Small intestine (tissue), 16 donors: ENCODE measurements around the gene DHX30. TPM values are rescaled to one million over a fixed set of nuclear protein-coding genes. Genes with fewer than 3 reads are reported as not detected.
"Not testable (repeated sequence)": the region's sequence is repeated elsewhere in the genome, so short reads cannot be mapped to it uniquely, and the experiment has no call there.

Experiments
- DNase-seq, 2 donors: peaks; one replicate each; pipeline versions ENCODE4 v3.0.0 to v3.0.0-alpha.2; 2013
- FAIRE-seq: peaks from 2 replicates; lab custom pipeline; 2012; peaks lifted over from hg19 to GRCh38; lab: Jason Lieb, UNC
- H3K27ac ChIP-seq, 3 donors: one replicate each; pipeline ENCODE4 v1.5.1; 2013; ENCODE audit warnings: low read length in 2 of 3, mild to moderate bottlenecking in 2 of 3, control low read depth in 1 of 3, inconsistent platforms in 1 of 3, low read depth in 1 of 3, moderate library complexity in 1 of 3
- H3K27me3 ChIP-seq, 3 donors: one replicate each; pipeline ENCODE4 v1.6.1; 2013; ENCODE audit warnings: low read length in 3 of 3, inconsistent platforms in 1 of 3; ENCODE audit not compliant: control insufficient read depth in 3 of 3, insufficient read depth in 3 of 3
- H3K36me3 ChIP-seq, 3 donors: one replicate each; pipeline ENCODE4 v1.6.1; 2013; ENCODE audit warnings: low read length in 3 of 3, inconsistent platforms in 1 of 3, low read depth in 1 of 3, mild to moderate bottlenecking in 1 of 3, moderate library complexity in 1 of 3; ENCODE audit not compliant: control insufficient read depth in 3 of 3, insufficient read depth in 2 of 3
- H3K4me1 ChIP-seq, 3 donors: one replicate each; pipeline ENCODE4 v1.6.1; 2013; ENCODE audit warnings: low read length in 2 of 3, inconsistent platforms in 1 of 3, low read depth in 1 of 3, mild to moderate bottlenecking in 1 of 3, moderate library complexity in 1 of 3; ENCODE audit not compliant: control insufficient read depth in 3 of 3, insufficient read depth in 2 of 3
- H3K4me3 ChIP-seq, 3 donors: one replicate each; pipeline ENCODE4 v1.5.1; 2013; ENCODE audit warnings: low read length in 3 of 3, control low read depth in 1 of 3, inconsistent platforms in 1 of 3, low read depth in 1 of 3, mild to moderate bottlenecking in 1 of 3, moderate library complexity in 1 of 3
- H3K9me3 ChIP-seq, 2 donors: one replicate each; pipeline ENCODE4 v1.6.1; 2013; ENCODE audit warnings: low read depth in 1 of 2, low read length in 1 of 2; ENCODE audit not compliant: control insufficient read depth in 2 of 2, insufficient read depth in 1 of 2
- WGBS, 3 donors: extraction: QIAGEN DNeasy Blood & Tissue Kit; methylation state at CpG; one replicate each; pipeline ENCODE4 v1.1.7; 2013; 5-methylcytosine and 5-hydroxymethylcytosine counted together
- long read RNA-seq, 10 donors: transcript quantifications; one replicate each; lab custom pipeline, GENCODE V29; 2026
- polyA plus RNA-seq, 4 donors: library from polyadenylated mRNA; stranded (reverse) in 3 of 4; unstranded in 1 of 4; fragments of 200-250 nt in 3 of 4; fragments of 120-200 nt in 1 of 4; gene quantifications; one replicate each; pipeline versions ENCODE4 v1.2.1 to v1.2.3, GENCODE V29; 2013
- donor health status: healthy with polysubstance abuse.
- donor health status: control.
- donor health status: control.
- donor health status: Bipolar disorder and iron deficiency.
- donor health status: healthy.

Gene DHX30, protein sequence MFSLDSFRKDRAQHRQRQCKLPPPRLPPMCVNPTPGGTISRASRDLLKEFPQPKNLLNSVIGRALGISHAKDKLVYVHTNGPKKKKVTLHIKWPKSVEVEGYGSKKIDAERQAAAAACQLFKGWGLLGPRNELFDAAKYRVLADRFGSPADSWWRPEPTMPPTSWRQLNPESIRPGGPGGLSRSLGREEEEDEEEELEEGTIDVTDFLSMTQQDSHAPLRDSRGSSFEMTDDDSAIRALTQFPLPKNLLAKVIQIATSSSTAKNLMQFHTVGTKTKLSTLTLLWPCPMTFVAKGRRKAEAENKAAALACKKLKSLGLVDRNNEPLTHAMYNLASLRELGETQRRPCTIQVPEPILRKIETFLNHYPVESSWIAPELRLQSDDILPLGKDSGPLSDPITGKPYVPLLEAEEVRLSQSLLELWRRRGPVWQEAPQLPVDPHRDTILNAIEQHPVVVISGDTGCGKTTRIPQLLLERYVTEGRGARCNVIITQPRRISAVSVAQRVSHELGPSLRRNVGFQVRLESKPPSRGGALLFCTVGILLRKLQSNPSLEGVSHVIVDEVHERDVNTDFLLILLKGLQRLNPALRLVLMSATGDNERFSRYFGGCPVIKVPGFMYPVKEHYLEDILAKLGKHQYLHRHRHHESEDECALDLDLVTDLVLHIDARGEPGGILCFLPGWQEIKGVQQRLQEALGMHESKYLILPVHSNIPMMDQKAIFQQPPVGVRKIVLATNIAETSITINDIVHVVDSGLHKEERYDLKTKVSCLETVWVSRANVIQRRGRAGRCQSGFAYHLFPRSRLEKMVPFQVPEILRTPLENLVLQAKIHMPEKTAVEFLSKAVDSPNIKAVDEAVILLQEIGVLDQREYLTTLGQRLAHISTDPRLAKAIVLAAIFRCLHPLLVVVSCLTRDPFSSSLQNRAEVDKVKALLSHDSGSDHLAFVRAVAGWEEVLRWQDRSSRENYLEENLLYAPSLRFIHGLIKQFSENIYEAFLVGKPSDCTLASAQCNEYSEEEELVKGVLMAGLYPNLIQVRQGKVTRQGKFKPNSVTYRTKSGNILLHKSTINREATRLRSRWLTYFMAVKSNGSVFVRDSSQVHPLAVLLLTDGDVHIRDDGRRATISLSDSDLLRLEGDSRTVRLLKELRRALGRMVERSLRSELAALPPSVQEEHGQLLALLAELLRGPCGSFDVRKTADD
- 10 to 100 TPM; 27.7 to 38.9 (median 36.1) TPM for polyA plus RNA-seq
- long read RNA-seq, donor 1, result 0 reads
- long read RNA-seq, donor 2, partial matches to known transcripts, result 25 of 27 reads
- long read RNA-seq, donor 2, other reads (novel, unspliced or antisense), result 0 of 27 reads
- long read RNA-seq, donor 3, transcript DHX30-211 (4 exons, 1,464 nt), result major isoform, 8 of 18 reads
- long read RNA-seq, donor 3, partial matches to known transcripts, result 9 of 18 reads
- long read RNA-seq, donor 3, other reads (novel, unspliced or antisense), result 0 of 18 reads
- long read RNA-seq, donor 4, result 0 reads
- long read RNA-seq, donor 5, partial matches to known transcripts, result 0 of 2 reads
- long read RNA-seq, donor 5, other reads (novel, unspliced or antisense), result 0 of 2 reads
- long read RNA-seq, donor 6, full-length matches to known transcripts, result 4 of 11 reads
- long read RNA-seq, donor 6, partial matches to known transcripts, result 7 of 11 reads
- long read RNA-seq, donor 6, other reads (novel, unspliced or antisense), result 0 of 11 reads
- long read RNA-seq, donor 7, result 0 reads
- long read RNA-seq, donor 8, partial matches to known transcripts, result 0 of 1 reads
- long read RNA-seq, donor 8, other reads (novel, unspliced or antisense), result 0 of 1 reads
- long read RNA-seq, donor 9, result 0 reads
- long read RNA-seq, donor 10, full-length matches to known transcripts, result 8 of 15 reads
- long read RNA-seq, donor 10, partial matches to known transcripts, result 7 of 15 reads
- long read RNA-seq, donor 10, other reads (novel, unspliced or antisense), result 0 of 15 reads

DNA sequence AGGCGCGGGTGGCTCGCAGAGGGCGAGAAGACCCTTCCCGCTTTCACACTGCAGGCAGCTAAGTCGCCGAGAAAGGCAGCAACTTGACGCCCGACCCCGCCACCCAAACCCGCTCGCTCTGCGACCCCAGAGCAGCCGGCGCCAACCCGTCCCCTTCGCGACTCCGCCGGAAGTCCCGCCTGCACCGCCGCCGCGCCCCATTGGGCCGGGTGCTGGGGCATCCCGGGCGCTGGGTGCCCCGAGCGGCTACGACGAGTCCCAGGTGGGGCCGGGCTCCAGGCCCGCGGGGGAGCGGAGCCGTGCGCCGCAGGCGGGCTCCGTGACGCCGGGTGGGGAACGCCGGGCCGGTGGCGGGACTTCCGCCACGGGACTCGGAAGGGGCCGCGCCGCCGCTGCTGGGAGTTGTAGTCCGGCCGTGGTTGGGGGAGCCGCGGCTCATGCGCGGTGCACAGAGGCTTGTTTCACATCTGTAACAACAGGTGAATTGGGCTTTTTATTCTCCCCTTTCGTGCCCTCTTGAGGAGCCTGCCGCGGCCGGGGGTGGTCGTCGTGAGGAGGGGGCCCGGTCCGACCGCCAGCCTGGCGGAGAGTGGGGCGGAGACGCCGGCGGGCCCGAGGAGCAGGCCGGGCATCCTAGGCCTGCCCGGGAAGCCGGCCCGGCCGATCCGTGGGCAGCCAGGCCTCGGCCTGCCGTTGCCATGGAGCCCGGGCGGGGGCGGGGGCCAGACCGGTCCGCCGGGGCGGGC is at the start of gene DHX30:
DHX30 (plus strand) TSS at position 405 of the 746 bp plus-strand sequence. CDS start 7,546 bp downstream, outside the sequence.
- FAIRE-seq (no peak), DNase-seq (peak; percentile 87 to 97)
- H3K36me3 ChIP-seq, result peaks cover 0 to 14% (median 0%) of the 10 kb centered on the region in 3 donors
- peak within 1 kb of the TSS; percentile 84 to 93 (median 90) for H3K4me3 ChIP-seq
- H3K9me3 ChIP-seq, result no peaks in the 10 kb centered on the region
- H3K27ac ChIP-seq, result peak within 1 kb of the TSS; percentile 95 to 97 (median 97)
- WGBS, 3 donors, result 1% methylated on average over 51 to 90 of the region's 90 CpGs
- no peaks in the 10 kb centered on the region for H3K27me3 ChIP-seq
- H3K4me1 ChIP-seq, result peaks cover 2 to 13% (median 9%) of the 10 kb centered on the region in 3 donors

DNA sequence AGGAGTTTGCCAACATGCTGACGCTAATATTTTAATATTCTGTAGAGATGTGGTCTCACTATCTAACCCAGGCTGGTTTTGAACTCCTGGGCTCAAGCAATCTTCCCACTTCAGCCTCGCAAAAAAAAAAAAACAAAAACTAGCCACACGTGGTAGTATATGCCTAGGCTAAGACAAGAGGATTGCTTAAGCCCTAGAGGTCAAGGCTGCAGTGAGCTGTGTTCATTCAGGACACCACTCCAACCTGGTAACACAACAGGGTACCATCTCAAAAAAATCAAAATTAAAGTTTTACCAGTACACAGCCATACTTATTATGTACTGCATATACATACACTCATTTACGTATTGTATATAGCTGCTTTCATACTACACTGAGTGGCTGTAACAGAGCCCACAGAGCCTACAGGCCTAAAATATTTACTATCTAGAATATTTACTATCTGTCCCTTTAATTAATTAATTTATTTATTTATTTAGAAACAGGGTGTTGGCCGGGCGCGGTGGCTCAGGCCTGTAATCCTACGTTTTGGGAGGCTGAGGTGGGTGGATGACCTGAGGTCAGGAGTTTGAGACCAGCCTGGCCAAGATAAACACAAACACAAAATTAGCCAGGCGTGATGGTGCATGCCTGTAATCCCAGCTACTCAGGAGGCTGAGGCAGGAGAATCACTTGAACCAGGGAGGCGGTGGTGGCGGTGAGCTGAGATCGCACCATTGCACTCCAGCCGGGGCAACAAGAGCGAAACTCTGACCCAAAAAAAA is 44.5 kb upstream of the DHX30 start:
- FAIRE-seq, result no peak
- Histone ChIP-seq H3K36me3 (peaks cover 0 to 54% (median 0%) of the 10 kb centered on the region in 3 donors), H3K4me3 (no peak overlapping the region), H3K27ac (no peak overlapping the region), H3K27me3 (no peaks in the 10 kb centered on the region), H3K4me1 (no peaks in the 10 kb centered on the region), H3K9me3 (no peaks in the 10 kb centered on the region)
- 85 to 90% (median 87%) methylated on average over 14 of the region's 14 CpGs for WGBS, 3 donors
- no peak for DNase-seq

DNA sequence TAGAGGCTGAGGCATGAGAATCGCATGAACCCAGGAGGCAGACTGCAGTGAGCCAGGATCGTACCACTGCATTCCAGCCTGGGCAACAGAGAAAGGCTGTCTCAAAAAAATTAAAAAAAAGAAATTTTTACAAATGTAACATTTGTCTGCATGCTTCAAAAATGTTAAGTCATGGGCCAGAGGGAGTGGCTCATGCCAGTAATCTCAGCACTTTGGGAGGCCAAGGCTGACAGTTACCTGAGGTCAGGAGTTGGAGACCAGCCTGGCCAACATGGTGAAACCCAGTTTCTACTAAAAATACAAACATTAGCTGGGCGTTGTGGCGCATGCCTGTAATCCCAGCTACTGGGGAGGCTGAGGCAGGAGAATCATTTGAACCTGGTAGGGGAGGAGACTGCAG is 42.7 kb upstream of the DHX30 start:
- DNase-seq, FAIRE-seq, H3K27ac ChIP-seq, H3K4me3 ChIP-seq, H3K9me3 ChIP-seq, H3K27me3 ChIP-seq, H3K4me1 ChIP-seq: not testable (repeated sequence)
- peaks cover 0 to 59% (median 2%) of the 10 kb centered on the region in 3 donors for H3K36me3 ChIP-seq
- 91 to 100% (median 93%) methylated on average over 4 of the region's 4 CpGs for WGBS, 3 donors

DNA sequence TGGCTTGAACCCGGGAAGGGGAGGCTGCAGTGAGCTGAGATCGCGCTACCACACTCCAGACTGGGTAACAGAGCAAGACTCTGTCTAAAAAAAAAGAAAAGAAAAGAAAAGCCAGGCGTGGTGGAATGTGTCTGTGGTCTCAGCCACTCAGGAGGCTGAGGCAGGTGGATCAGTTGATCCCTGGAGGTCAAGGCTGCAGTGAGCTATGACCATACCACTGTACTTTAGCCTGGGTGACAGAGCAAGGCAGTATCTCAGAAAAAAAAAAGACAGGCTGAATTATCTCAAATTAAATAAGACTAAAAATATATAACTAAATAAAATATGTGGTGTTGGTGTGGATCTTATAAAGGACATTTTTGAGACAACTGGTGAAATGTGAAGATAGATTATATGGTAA is 41.9 kb upstream of the DHX30 start:
- DNase-seq (no peak), FAIRE-seq (no peak)
- no peaks in the 10 kb centered on the region for H3K9me3 ChIP-seq
- H3K4me1 ChIP-seq, result no peaks in the 10 kb centered on the region
- no peak overlapping the region for H3K27ac ChIP-seq
- peaks cover 0 to 52% (median 2%) of the 10 kb centered on the region in 3 donors for H3K36me3 ChIP-seq
- H3K4me3 ChIP-seq, result no peak overlapping the region
- H3K27me3 ChIP-seq, result no peaks in the 10 kb centered on the region
- 89 to 94% (median 92%) methylated on average over 4 of the region's 4 CpGs for WGBS, 3 donors

DNA sequence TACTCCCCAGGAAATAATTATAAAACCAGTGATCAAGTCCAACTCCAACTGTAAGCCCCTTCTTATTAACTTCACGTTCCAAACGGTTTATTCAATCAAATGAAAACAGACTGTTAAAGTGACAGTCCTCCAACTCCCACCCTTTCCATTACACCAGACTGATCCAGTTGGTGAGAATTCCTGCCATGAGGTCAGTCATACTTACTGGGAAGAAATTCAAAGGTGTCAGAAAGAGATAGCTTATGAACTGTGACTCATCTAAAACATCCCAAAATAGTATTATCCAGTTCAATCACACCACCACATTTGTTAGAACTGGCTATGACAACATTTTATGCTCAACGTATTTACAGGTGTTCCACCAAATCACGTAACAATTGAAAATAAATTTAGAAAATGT is 40.7 kb upstream of the DHX30 start:
- no peak for DNase-seq
- no peaks in the 10 kb centered on the region for H3K27me3 ChIP-seq
- H3K4me3 ChIP-seq, result no peak overlapping the region
- H3K36me3 ChIP-seq, result peaks cover 0 to 50% (median 2%) of the 10 kb centered on the region in 3 donors
- H3K9me3 ChIP-seq, result no peaks in the 10 kb centered on the region
- no peak overlapping the region for H3K27ac ChIP-seq
- FAIRE-seq, result no peak
- H3K4me1 ChIP-seq, result no peaks in the 10 kb centered on the region
- whole genome bisulfite sequencing, 3 donors, result 52 to 59% (median 55%) methylated on average over 4 of the region's 4 CpGs

DNA sequence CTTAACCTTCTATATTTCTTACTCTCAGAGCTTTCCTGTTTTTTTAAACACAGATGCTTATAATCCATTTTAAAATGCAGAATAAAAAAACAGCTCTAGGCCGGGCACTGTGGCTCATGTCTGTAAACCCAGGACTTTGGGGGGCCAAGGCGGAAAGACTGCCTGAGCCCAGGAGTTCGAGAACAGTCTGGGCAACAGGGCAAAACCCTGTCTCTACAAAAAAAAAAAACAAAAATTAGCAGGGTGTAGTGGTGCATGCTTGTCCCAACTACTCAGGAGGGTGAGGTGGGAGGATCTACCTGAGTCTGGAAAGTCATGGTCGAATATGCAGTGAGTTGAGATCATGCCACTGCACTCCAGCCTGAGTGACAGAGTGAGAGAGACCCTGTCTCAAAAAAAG is 36.8 kb upstream of the DHX30 start:
- Histone ChIP-seq H3K9me3 (no peaks in the 10 kb centered on the region), H3K36me3 (peaks cover 1 to 45% (median 2%) of the 10 kb centered on the region in 3 donors), H3K4me1 (no peaks in the 10 kb centered on the region), H3K27ac (no peak overlapping the region), H3K4me3 (no peak overlapping the region), H3K27me3 (no peaks in the 10 kb centered on the region)
- DNase-seq (no peak), FAIRE-seq (no peak)
- WGBS, 3 donors, result 91 to 93% (median 93%) methylated on average over 4 of the region's 4 CpGs
